HG02938 (cell line): ENCODE data around the gene DNER.
"Not testable (repeated sequence)": the region's sequence is repeated elsewhere in the genome, so short reads cannot be mapped to it uniquely, and the experiment has no call there.

Experiments used
- ATAC-seq: cut with Tn5 transposase; IDR thresholded peaks from one replicate; pipeline ENCODE4 v1.9.1; 2021; ENCODE audit warnings: mild to moderate bottlenecking, moderate library complexity; ENCODE audit not compliant: unreplicated experiment

DNER gene

DNA sequence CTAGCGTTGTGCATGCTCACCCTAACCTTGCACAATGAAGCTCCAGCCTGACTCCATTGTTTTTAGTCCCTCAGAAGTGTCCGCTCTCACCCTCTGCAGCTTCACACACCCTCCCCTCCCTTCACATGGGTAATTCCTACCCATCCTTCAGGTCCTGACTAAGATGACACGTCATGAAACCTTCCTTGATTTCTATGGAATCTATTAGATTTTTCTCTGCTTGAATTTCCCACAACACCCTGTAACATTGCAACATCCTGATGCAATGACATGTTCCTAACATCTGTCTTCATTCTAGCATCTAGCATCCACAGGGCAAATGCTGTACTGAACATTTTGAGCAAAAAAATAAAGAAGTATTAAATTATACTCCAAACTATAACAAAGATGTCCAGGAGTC is 366.2 kb downstream of the DNER start:
- ATAC-seq: no peak

- no peak for ATAC-seq
These were observed 367.4 kb downstream of the DNER start for GRCh38 chr2:229346816-229347540.

DNA sequence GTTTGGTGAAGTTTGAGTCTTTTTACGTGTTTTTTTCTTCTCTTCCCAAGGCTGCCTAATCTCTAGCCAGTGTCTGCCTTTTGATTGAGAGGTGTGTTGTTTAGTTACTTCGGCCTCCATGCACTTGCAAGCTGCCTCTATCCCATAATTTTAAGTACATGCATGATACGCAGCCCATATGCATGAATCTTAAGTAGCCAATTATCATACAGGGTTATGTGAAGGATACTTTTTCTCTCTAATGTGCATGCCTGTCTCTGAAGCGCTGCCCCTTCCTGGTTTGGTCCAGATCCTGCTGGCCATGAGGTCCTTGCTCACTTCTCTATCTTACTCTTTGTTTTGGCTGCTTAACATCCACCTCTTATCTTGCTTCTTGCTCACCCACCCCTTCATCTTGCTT is 369.4 kb downstream of the DNER start:
- ATAC-seq: no peak

DNA sequence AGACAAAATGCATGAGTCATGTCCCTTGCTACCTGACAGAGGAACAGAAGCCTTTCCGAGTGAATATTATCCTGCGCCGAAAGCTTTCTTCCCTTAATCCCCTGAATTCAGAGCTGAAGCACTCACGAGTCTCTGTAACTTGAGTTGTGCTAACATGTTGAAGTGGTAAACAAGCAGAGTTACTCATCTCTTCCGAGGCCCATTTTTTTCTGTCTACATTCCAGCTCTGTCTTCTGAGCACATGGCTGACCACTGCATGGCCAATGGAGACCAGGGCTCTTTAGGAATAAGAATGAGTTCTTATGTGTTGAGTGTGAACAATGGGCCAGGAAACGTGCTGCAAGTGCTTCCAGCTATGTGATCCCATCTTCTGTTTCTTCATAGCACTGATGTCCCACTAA is 370.2 kb downstream of the DNER start:
- no peak for ATAC-seq

- no peak for ATAC-seq
These were observed 370.7 kb downstream of the DNER start for GRCh38 chr2:229343661-229344060.

DNA sequence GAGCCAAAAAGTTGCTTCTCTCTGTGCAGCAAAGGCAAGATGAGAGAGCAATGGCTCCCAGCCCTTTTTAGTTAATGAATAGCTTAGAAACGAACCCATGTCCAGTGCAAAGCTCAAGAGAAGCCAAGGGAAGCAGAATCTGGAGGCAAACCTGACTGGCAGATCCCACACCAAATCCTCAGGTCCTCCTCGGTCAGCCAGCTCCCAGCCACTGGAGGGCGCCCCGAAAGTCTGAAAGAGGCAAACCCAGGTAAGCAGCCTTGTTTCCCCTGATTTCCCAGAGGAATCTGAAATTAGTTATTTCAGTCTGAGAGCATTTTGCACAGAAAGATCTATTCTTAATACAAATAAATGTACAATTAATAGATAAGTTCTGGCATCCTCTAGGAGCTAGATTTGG is 372.0 kb downstream of the DNER start:
- no peak for ATAC-seq

DNA sequence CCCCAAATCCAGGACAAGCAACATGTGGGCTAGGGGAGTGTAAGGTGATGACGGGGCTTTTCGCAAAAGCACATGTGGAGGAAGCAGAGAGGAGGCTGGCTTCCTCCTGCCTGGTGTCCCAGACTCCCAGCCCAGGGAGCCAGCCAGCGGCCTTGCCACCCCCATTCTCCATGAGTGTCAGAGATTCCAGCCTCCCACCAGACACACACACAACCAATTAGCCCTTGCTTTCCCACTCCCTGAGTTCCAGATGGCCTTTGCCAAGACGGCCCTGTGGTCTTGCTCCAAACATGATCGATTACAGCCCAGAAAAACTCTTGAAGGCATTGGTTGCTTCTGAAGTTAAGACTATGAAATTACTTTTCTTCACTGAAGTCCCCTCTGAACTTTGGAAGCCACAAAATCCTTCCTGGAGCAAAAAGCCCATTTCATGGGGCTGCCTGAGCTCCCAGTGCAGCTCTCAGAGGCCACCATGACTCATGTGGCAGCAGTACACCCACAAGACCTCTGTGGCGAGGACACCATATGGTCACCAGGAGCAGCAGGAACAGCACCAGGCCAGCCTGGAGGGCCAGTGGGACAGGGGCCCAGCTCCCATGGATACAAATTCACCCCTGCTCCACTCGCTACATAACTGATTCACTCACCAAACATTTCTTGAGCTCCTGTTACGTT is 374.1 kb downstream of the DNER start:
- ATAC-seq: no peak

DNA sequence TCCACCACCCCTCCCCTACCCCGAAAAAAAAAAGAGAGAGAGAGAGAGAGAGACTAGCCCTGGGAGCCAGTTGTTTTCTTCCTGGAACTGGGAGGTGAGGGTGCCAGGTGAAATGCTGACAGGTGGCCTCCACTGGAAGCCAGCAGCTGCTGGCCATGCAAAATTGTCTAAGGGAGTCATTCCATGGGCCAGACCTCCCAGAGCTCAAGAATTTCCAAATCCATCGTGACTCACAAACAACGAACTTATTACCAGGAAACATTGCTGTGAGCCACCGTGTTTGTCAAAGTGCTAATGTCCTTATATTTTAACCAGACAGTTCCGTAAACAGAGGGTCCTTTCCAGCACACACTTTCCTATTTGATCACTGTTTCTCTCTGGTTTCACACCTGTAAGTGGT is 374.7 kb downstream of the DNER start:
- ATAC-seq: no peak

DNA sequence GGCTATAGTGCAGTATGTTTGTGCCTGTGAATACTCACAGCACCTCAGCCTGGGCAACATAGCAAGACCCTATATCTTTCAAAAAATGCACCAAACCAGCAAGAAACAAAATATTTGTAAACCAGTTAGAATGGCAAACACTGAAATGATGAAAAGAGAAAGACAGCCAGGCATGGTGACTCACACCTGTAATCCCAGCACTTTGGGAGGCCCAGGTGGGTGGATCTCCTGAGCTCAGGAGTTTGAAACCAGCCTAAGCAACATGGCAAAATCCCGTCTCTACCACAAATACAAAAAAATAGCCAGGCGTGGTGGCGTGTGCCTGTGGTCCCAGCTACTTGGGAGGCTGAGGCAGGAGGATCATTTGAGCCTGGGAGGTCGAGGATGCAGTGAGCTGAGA is 375.2 kb downstream of the DNER start:
- ATAC-seq: not testable (repeated sequence)

DNA sequence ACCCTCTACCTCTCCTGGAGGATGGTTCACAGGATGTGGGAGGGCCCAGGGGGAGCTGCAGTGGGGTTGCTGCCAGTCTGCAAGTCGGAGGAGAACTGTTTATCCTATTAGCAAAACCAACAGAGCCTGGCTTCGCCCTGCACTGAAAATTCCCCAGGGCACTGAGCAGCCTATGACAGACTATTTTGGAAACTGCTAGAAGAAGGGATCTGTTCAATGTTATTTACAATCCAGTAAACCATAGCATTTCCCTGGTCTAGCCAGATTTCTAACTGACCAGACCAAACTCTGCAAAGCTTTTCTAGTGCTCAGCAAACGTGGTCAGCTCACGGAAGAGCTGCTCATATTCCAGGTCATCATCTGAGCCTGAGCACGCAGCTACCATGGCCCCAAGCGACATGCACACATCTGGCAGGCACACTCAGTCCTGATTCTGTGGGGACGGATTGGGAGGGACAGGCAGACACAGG is 378.4 kb downstream of the DNER start:
- ATAC-seq: no peak

DNA sequence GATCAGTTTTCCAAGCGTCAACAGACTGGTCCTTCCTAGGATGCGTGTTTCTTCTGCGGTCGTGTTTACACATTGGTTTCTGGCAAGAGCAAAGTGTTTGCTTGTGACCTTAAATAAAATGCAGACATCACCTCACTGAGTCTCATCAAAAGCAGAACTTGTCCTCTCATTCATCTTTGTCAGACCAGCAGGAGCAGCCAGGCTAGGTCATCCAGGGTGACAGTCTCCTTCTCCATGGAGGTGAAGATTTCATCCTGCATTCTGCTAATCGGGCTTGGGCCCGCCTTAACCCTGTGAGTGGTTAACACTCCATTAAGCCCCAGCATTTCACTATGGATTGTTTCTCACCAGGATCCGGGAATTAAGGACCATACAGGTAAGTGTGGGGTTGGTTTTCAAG is 379.0 kb downstream of the DNER start:
- ATAC-seq: no peak

DNA sequence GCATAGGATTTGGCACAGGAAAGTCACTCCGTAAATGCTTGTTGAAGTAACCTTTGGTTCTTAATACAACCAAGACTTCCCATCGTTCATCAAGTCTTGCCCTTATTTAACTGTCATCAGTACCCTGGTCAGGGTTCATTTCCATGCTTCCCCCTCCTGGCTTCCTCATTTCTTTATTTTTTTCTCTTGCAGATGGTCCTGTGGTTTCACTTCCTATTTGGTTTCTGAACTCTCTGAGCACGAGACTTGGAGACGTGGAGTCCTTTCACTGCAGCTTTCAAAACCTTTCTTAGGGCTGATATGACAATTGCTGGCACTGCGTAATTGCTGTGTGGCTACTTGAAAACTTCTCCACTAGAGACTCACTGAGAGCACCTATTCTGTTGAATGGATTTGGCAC is 383.4 kb downstream of the DNER start:
- no peak for ATAC-seq

- no peak for ATAC-seq
These were observed 394.8 kb downstream of the DNER start for GRCh38 chr2:229319558-229319957.

- ATAC-seq: no peak
These were observed 400.2 kb downstream of the DNER start for GRCh38 chr2:229314117-229314516.

DNA sequence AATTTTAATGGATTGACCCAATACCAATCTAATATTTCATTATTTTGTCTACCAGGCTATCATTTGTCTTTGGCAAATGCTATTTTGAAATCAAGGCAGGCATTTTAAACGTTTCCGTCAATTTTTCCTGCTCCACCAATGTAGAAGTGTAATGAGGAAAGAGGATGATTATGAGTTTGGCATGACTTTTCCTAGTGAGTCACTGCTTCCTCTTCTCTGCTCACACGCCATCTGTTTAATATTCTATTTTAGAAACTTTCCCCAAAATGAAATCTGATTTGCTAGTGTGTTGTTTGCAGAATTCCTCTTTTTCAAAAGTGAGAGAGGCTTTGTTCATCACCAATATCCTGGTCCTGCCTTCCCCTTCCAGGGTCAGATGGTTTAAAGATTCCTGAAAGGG is 400.8 kb downstream of the DNER start:
- ATAC-seq: no peak
